Endothelial cell of umbilical vein (primary cell): ENCODE results near the gene PCNT.

ENCODE experiments used
- EZH2 ChIP-seq: IDR thresholded peaks from 2 replicates; pipeline ENCODE4 v1.6.1; 2012; ENCODE audit warnings: borderline replicate concordance, low read depth, mild to moderate bottlenecking, moderate library complexity, low read length, inconsistent platforms; ENCODE audit not compliant: severe bottlenecking
- FOS ChIP-seq: IDR thresholded peaks from 2 replicates; pipeline ENCODE4 v1.6.1; 2011; ENCODE audit warnings: mild to moderate bottlenecking, low read length, moderate library complexity, borderline replicate concordance; ENCODE audit not compliant: insufficient read depth
- GATA2 ChIP-seq: IDR thresholded peaks from 2 replicates; pipeline ENCODE4 v1.7.0; 2011; ENCODE audit warnings: low read depth, mild to moderate bottlenecking, moderate library complexity, mixed read lengths, low read length; ENCODE audit not compliant: insufficient read length, insufficient read depth
- JUN ChIP-seq: IDR thresholded peaks from 2 replicates; pipeline ENCODE4 v1.6.1; 2011; ENCODE audit warnings: borderline replicate concordance, low read depth; ENCODE audit not compliant: insufficient read length, insufficient read depth
- MYC ChIP-seq: IDR thresholded peaks from one replicate; pipeline ENCODE4 v1.6.1; 2011; ENCODE audit warnings: mild to moderate bottlenecking, low read depth, low read length
- POLR2A ChIP-seq: IDR thresholded peaks from 2 replicates; pipeline ENCODE4 v1.6.1; 2012; ENCODE audit warnings: low read depth, mild to moderate bottlenecking, control low read depth, low read length
- POLR2AphosphoS5 ChIP-seq: IDR thresholded peaks from 2 replicates; pipeline ENCODE4 v1.6.1; 2012; ENCODE audit warnings: low read depth, mild to moderate bottlenecking, control low read depth, low read length, moderate library complexity; ENCODE audit not compliant: insufficient read depth
- TF ChIP-seq, protein P1 (sequence below): IDR thresholded peaks from 2 replicates; pipeline ENCODE4 v1.6.1; 2011; ENCODE audit not compliant: insufficient read depth, insufficient read length
- TF ChIP-seq, protein P2 (sequence below), 2 donors: IDR thresholded peaks; 1 replicate in 1 of 2; 2 replicates in 1 of 2; pipeline ENCODE4 v1.5.1; 2011; ENCODE audit warnings: low read length in 2 of 2, mild to moderate bottlenecking in 2 of 2, moderate library complexity in 2 of 2, control low read depth in 1 of 2, inconsistent platforms in 1 of 2, low read depth in 1 of 2; ENCODE audit not compliant: insufficient read depth in 1 of 2; ENCODE audit errors: extremely low read depth in 1 of 2

DNA sequence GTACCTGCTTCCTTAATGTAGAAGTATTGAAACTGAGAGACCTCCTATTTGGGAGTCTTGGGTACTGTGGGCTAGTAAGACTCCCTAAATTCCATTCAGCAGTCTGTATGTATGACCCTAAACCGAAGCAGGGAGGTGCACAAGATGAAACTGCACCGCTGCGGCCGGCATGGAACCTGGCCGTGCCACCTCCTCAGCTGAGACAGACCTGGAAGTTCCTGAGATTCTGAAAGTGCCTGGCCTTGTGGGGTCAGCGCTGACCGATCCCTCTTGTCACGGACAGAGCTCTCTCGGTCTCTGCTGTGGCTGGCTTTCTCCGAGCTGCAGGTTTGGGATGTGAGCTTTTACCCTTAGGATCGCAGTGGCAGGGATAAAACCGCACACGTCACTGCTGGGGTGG lies 27.0 kb downstream of the PCNT start:
- TF ChIP-seq, protein P1, sequence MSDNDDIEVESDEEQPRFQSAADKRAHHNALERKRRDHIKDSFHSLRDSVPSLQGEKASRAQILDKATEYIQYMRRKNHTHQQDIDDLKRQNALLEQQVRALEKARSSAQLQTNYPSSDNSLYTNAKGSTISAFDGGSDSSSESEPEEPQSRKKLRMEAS, result no peak
- TF ChIP-seq, protein P2, sequence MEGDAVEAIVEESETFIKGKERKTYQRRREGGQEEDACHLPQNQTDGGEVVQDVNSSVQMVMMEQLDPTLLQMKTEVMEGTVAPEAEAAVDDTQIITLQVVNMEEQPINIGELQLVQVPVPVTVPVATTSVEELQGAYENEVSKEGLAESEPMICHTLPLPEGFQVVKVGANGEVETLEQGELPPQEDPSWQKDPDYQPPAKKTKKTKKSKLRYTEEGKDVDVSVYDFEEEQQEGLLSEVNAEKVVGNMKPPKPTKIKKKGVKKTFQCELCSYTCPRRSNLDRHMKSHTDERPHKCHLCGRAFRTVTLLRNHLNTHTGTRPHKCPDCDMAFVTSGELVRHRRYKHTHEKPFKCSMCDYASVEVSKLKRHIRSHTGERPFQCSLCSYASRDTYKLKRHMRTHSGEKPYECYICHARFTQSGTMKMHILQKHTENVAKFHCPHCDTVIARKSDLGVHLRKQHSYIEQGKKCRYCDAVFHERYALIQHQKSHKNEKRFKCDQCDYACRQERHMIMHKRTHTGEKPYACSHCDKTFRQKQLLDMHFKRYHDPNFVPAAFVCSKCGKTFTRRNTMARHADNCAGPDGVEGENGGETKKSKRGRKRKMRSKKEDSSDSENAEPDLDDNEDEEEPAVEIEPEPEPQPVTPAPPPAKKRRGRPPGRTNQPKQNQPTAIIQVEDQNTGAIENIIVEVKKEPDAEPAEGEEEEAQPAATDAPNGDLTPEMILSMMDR (IDR thresholded peaks at IDR 0.05; ENCODE audit: extremely low read depth in 1 of 2, insufficient read depth in 1 of 2, low read depth in 1 of 2, low read length in 2 of 2), result no peak
- no peak for TF ChIP-seq JUN
- no peak for TF ChIP-seq EZH2
- TF ChIP-seq MYC, result no peak
- TF ChIP-seq POLR2AphosphoS5, result no peak
- no peak for TF ChIP-seq POLR2A
- TF ChIP-seq FOS, result no peak
- TF ChIP-seq GATA2, result no peak
